BE2C (cell line): Measurements from ENCODE around the gene INTS14.

Experiments used
- DNase-seq: peaks from one replicate; pipeline ENCODE4 v3.0.0-alpha.2; 2020
- H3K27me3 ChIP-seq: fragments of 250-450 bp; sonication (Bioruptor Pico); 2 replicates; pipeline ENCODE4 v1.5.1; 2020; ENCODE audit warnings: mild to moderate bottlenecking
- H3K36me3 ChIP-seq: fragments of 250-450 bp; sonication (Bioruptor Pico); 2 replicates; pipeline ENCODE4 v1.5.1; 2020; ENCODE audit warnings: mild to moderate bottlenecking
- H3K4me1 ChIP-seq: fragments of 250-450 bp; sonication (Bioruptor Pico); 2 replicates; pipeline ENCODE4 v1.5.1; 2020
- H3K4me3 ChIP-seq: 2 replicates; pipeline ENCODE4 v1.5.1; 2011; ENCODE audit warnings: low read depth, low read length
- H3K9me3 ChIP-seq: fragments of 250-450 bp; sonication (Bioruptor Pico); 2 replicates; pipeline ENCODE4 v1.5.1; 2020
- TF ChIP-seq, protein P1 (sequence below): IDR thresholded peaks from 2 replicates; pipeline ENCODE4 v1.5.1; 2012; ENCODE audit warnings: mild to moderate bottlenecking, low read depth, low read length

INTS14 gene

DNA sequence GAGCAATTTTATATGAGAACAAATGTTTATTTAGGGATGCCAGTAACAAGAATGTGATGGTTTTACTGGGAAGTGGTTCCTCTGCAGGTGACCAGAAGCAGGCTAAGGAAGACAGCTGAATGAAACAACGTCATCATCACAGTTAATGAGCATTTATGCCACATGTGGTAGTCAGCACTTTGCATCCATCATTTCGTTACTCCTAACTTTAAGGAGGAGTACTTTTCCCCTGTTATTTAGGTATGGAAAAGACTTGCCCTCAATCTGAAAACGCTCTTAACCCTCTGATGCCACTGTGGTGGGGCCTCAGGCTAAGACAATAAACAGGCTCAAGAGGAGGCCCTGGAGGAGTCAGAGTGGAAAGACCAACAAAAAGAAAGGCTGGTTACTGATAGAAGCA is 31.2 kb downstream of the INTS14 start:
- TF ChIP-seq, protein P1, sequence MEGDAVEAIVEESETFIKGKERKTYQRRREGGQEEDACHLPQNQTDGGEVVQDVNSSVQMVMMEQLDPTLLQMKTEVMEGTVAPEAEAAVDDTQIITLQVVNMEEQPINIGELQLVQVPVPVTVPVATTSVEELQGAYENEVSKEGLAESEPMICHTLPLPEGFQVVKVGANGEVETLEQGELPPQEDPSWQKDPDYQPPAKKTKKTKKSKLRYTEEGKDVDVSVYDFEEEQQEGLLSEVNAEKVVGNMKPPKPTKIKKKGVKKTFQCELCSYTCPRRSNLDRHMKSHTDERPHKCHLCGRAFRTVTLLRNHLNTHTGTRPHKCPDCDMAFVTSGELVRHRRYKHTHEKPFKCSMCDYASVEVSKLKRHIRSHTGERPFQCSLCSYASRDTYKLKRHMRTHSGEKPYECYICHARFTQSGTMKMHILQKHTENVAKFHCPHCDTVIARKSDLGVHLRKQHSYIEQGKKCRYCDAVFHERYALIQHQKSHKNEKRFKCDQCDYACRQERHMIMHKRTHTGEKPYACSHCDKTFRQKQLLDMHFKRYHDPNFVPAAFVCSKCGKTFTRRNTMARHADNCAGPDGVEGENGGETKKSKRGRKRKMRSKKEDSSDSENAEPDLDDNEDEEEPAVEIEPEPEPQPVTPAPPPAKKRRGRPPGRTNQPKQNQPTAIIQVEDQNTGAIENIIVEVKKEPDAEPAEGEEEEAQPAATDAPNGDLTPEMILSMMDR: no peak
- peaks cover 65% of the 10 kb centered on the region for H3K36me3 ChIP-seq
- peaks cover 18% of the 10 kb centered on the region for H3K4me1 ChIP-seq
- DNase-seq: no peak
- H3K27me3 ChIP-seq: no peaks in the 10 kb centered on the region
- no peak overlapping the region for H3K4me3 ChIP-seq
- no peaks in the 10 kb centered on the region for H3K9me3 ChIP-seq

DNA sequence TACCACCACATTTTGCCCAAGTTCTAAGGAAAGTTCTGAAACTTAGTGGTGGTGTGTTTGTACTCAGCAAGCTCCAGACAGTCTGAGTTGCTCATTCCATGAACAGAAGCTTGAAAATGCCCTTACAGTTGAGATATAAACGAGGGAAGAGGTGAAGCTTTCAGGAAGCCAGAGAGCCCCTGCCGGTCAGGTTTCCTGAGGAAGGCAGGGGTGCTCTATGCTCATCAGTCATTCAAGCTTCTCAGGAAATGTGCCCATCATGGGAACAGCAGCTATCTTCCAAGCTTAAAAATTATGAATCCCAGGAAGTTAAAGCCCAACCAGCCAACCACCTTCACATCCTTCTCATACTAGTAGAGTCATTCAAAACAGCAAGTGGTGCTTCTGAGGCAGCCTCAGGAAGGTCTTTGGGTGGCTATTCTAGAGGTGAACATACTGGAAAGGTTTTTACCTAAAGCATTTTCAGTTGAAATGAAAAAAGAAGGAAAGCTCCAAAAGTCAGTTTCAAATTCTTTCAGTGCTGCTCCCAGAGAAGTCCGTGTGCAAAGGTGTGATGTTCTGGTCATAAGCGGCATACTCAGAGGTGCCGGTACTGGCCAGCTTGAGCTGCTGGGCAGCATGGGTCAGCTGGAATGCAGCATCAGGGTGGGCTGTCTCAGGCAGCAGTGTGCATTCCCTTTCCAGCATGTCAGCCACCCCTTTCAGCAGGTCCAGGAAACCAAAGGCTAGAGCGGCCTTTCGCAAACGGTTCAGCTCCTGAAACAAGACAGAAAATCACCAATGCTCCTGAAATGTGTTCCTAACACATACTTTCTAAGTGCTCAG is 31.8 kb downstream of the INTS14 start:
- Histone ChIP-seq H3K4me3 (no peak overlapping the region), H3K27me3 (no peaks in the 10 kb centered on the region), H3K36me3 (peaks cover 67% of the 10 kb centered on the region), H3K4me1 (peaks cover 13% of the 10 kb centered on the region), H3K9me3 (no peaks in the 10 kb centered on the region)
- DNase-seq: no peak
- TF ChIP-seq, protein P1: no peak

DNA sequence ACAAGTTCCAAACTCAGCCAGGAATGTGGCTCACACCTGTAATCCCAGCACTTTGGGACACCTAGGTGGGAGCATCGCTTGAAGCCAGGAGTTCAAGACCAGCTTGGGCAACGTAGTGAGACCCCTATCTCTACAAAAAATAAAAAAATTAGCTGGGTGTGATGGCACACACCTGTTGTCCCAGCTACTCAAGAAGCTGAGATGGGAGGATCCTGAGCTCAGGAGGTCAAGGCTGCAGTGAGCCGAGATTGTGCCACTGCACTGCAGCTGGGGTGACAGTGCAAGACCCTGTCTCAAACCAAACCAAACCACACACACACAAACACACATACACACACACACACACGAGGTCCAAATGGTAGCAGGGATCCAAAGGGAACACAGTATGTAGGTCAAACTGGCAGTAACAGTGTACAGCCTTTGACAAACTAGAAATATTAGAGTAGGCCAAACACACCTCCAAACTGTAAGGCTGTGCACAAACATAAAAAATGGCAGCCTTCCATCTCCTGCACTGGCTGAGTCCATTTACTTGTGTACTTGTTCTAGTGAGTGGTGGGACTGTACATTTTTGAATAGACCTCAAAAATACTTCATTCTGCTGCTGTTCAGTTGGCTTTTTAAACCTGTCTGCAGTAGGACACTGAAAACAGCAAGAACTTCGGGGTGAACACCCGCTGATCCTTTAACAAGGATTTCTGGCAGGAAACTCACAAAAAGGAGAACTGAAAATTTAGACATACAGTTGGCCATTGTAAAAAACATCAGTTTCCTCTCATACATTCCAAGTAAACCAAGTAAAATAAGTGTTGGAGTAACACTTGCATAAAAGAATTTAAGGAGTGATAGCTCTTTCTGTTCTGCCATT is 33.6 kb downstream of the INTS14 start:
- no peak for DNase-seq

DNA sequence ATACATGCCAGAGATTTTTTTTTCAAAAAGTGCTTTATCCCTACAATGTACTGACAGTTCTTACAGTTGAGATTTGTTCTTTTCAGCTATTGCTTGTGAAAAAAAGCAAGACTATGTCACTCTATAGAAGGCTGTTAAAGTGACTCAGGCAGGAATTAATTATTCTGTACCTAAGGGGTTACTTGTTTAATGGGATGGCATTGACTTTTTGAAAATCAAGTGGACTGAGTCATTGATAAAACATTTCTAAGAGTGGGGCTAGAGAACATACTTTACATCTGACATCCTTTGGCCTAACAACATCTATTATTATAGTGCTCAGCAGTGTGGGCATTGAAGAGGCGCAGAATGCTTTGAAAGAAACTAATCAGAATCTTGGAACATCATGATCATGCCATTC is 34.3 kb downstream of the INTS14 start:
- Histone ChIP-seq H3K4me1 (peaks cover 13% of the 10 kb centered on the region), H3K27me3 (no peaks in the 10 kb centered on the region), H3K9me3 (no peaks in the 10 kb centered on the region), H3K4me3 (no peak overlapping the region), H3K36me3 (peaks cover 72% of the 10 kb centered on the region)
- no peak for DNase-seq
- TF ChIP-seq, protein P1: no peak

More for the DNA sequence above, 33.6 kb downstream of the INTS14 start:
- H3K4me3 ChIP-seq: no peak overlapping the region
- no peaks in the 10 kb centered on the region for H3K27me3 ChIP-seq
- no peaks in the 10 kb centered on the region for H3K9me3 ChIP-seq
- peaks cover 66% of the 10 kb centered on the region for H3K36me3 ChIP-seq
- TF ChIP-seq, protein P1: no peak
- H3K4me1 ChIP-seq: peaks cover 13% of the 10 kb centered on the region

DNA sequence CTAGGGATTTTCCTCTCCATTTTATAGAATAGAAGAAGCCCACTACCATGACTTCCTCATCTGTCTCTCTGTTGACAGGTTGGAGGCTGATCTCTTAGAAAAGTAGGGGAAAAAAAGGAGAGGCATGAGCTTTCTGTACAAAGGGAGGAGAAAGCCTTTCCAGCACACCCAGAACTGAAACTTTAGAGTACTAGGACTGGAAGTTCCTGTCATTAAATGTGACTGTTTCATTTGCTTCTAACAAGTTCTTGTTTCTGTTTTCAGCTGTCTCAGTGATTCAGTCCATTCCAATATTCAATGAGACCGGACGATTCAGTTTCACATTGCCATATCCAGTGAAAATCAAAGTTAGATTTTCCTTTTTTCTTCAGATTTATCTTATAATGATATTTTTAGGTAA is 39.0 kb downstream of the INTS14 start:
- H3K4me3 ChIP-seq: no peak overlapping the region
- no peaks in the 10 kb centered on the region for H3K4me1 ChIP-seq
- no peak for DNase-seq
- H3K36me3 ChIP-seq: peaks cover 72% of the 10 kb centered on the region
- TF ChIP-seq, protein P1: no peak
- H3K9me3 ChIP-seq: no peaks in the 10 kb centered on the region
- H3K27me3 ChIP-seq: no peaks in the 10 kb centered on the region
